ENCODE measurements around the gene EEPD1. TPM values are rescaled to one million over a fixed set of nuclear protein-coding genes. Genes with fewer than 3 reads are reported as not detected.

The EEPD1 gene
- total RNA-seq, 2 experiments from 2014 or later: 11.9 to 13.8 TPM

- Mint-ChIP-seq H3K36me3 (ENCODE audit: low read depth) (no peaks in the 10 kb centered on the region), H3K4me3 (no peak overlapping the region), H3K27me3 (no peaks in the 10 kb centered on the region), H3K9me3 (no peaks in the 10 kb centered on the region), H3K4me1 (peaks cover 28% of the 10 kb centered on the region), H3K27ac (no peak overlapping the region)
- DNase-seq: no peak
- ChIA-PET POLR2A (no interaction called here), CTCF (no interaction called here)
These were observed 56.2 kb downstream of the EEPD1 start for GRCh38 chr7:36208997-36209813.

- H3K27me3 Mint-ChIP-seq: no peaks in the 10 kb centered on the region
- H3K9me3 Mint-ChIP-seq: no peaks in the 10 kb centered on the region
- peaks cover 28% of the 10 kb centered on the region for H3K4me1 Mint-ChIP-seq
- no peak for DNase-seq
- ChIA-PET CTCF (no interaction called here), POLR2A (no interaction called here)
- H3K36me3 Mint-ChIP-seq (ENCODE audit: low read depth): no peaks in the 10 kb centered on the region
- no peak overlapping the region for H3K4me3 Mint-ChIP-seq
- H3K27ac Mint-ChIP-seq: no peak overlapping the region
These were observed 56.7 kb downstream of the EEPD1 start for GRCh38 chr7:36209814-36210183.

GRCh38 chr7:36210291-36210922 is 57.4 kb downstream of the EEPD1 start:
- Mint-ChIP-seq H3K36me3 (ENCODE audit: low read depth) (no peaks in the 10 kb centered on the region), H3K4me1 (peaks cover 28% of the 10 kb centered on the region), H3K27me3 (no peaks in the 10 kb centered on the region), H3K9me3 (no peaks in the 10 kb centered on the region), H3K4me3 (no peak overlapping the region), H3K27ac (no peak overlapping the region)
- no peak for DNase-seq
- POLR2A ChIA-PET: no interaction called here
- CTCF ChIA-PET: interaction anchor here (1.0 kb wide), 1 partner anchor 38 kb away, joined by 3 read pairs; no protein-coding TSS in a partner anchor

GRCh38 chr7:36214608-36215456 is 61.8 kb downstream of the EEPD1 start:
- no peak for DNase-seq
- H3K4me3 Mint-ChIP-seq: no peak overlapping the region
- H3K27me3 Mint-ChIP-seq: no peaks in the 10 kb centered on the region
- H3K36me3 Mint-ChIP-seq (ENCODE audit: low read depth): no peaks in the 10 kb centered on the region
- no peaks in the 10 kb centered on the region for H3K9me3 Mint-ChIP-seq
- ChIA-PET CTCF (no interaction called here), POLR2A (no interaction called here)
- no peak overlapping the region for H3K27ac Mint-ChIP-seq
- peaks cover under 1% of the 10 kb centered on the region for H3K4me1 Mint-ChIP-seq

GRCh38 chr7:36215457-36215765 is 62.4 kb downstream of the EEPD1 start:
- DNase-seq: no peak
- Mint-ChIP-seq H3K4me1 (no peaks in the 10 kb centered on the region), H3K9me3 (no peaks in the 10 kb centered on the region), H3K27ac (no peak overlapping the region), H3K36me3 (ENCODE audit: low read depth) (no peaks in the 10 kb centered on the region), H3K4me3 (no peak overlapping the region), H3K27me3 (no peaks in the 10 kb centered on the region)
- ChIA-PET POLR2A (interaction anchor here (0.6 kb wide), 1 partner anchor 177 kb away, joined by 3 read pairs; no protein-coding TSS in a partner anchor), CTCF (no interaction called here)

GRCh38 chr7:36216063-36216684 is 63.1 kb downstream of the EEPD1 start:
- Mint-ChIP-seq H3K27me3 (no peaks in the 10 kb centered on the region), H3K4me1 (no peaks in the 10 kb centered on the region), H3K36me3 (ENCODE audit: low read depth) (no peaks in the 10 kb centered on the region), H3K9me3 (no peaks in the 10 kb centered on the region), H3K4me3 (no peak overlapping the region), H3K27ac (no peak overlapping the region)
- POLR2A ChIA-PET: interaction anchor here (0.6 kb wide), 1 partner anchor 176 kb away, joined by 3 read pairs; no protein-coding TSS in a partner anchor
- no peak for DNase-seq
- CTCF ChIA-PET: no interaction called here

- H3K27me3 Mint-ChIP-seq: no peaks in the 10 kb centered on the region
- H3K4me1 Mint-ChIP-seq: no peaks in the 10 kb centered on the region
- CTCF ChIA-PET: no interaction called here
- DNase-seq: no peak
- POLR2A ChIA-PET: no interaction called here
- H3K9me3 Mint-ChIP-seq: no peaks in the 10 kb centered on the region
- H3K27ac Mint-ChIP-seq: no peak overlapping the region
- no peaks in the 10 kb centered on the region for H3K36me3 Mint-ChIP-seq (ENCODE audit: low read depth)
- H3K4me3 Mint-ChIP-seq: no peak overlapping the region
These were observed 64.3 kb downstream of the EEPD1 start for GRCh38 chr7:36217211-36217960.

- ChIA-PET POLR2A (no interaction called here), CTCF (no interaction called here)
- H3K36me3 Mint-ChIP-seq (ENCODE audit: low read depth): no peaks in the 10 kb centered on the region
- no peaks in the 10 kb centered on the region for H3K27me3 Mint-ChIP-seq
- H3K9me3 Mint-ChIP-seq: no peaks in the 10 kb centered on the region
- no peak for DNase-seq
- no peaks in the 10 kb centered on the region for H3K4me1 Mint-ChIP-seq
- no peak overlapping the region for H3K27ac Mint-ChIP-seq
- no peak overlapping the region for H3K4me3 Mint-ChIP-seq
These were observed 64.9 kb downstream of the EEPD1 start for GRCh38 chr7:36217961-36218284.

- Mint-ChIP-seq H3K4me3 (no peak overlapping the region), H3K9me3 (no peaks in the 10 kb centered on the region), H3K27me3 (no peaks in the 10 kb centered on the region), H3K4me1 (no peaks in the 10 kb centered on the region), H3K27ac (no peak overlapping the region), H3K36me3 (ENCODE audit: low read depth) (no peaks in the 10 kb centered on the region)
- POLR2A ChIA-PET: no interaction called here
- CTCF ChIA-PET: no interaction called here
- DNase-seq: no peak
These were observed 66.4 kb downstream of the EEPD1 start for GRCh38 chr7:36219429-36219828.

GRCh38 chr7:36223851-36224250 is 70.8 kb downstream of the EEPD1 start:
- Mint-ChIP-seq H3K36me3 (ENCODE audit: low read depth) (no peaks in the 10 kb centered on the region), H3K27me3 (no peaks in the 10 kb centered on the region), H3K9me3 (no peaks in the 10 kb centered on the region), H3K27ac (no peak overlapping the region), H3K4me1 (no peaks in the 10 kb centered on the region), H3K4me3 (no peak overlapping the region)
- POLR2A ChIA-PET: no interaction called here
- CTCF ChIA-PET: interaction anchor here (0.9 kb wide), 1 partner anchor 11 kb away, joined by 3 read pairs; no protein-coding TSS in a partner anchor
- no peak for DNase-seq

- POLR2A ChIA-PET: no interaction called here
- DNase-seq: no peak
These were observed 72.1 kb downstream of the EEPD1 start for GRCh38 chr7:36224934-36225858.

GRCh38 chr7:36226151-36226550 is 73.1 kb downstream of the EEPD1 start:
- Mint-ChIP-seq H3K9me3 (no peaks in the 10 kb centered on the region), H3K27ac (no peak overlapping the region), H3K27me3 (no peaks in the 10 kb centered on the region)

More at GRCh38 chr7:36224934-36225858, 72.1 kb downstream of the EEPD1 start:
- CTCF ChIA-PET: no interaction called here
- Mint-ChIP-seq H3K4me3 (no peak overlapping the region), H3K27me3 (no peaks in the 10 kb centered on the region), H3K9me3 (no peaks in the 10 kb centered on the region), H3K4me1 (no peaks in the 10 kb centered on the region), H3K36me3 (ENCODE audit: low read depth) (no peaks in the 10 kb centered on the region), H3K27ac (no peak overlapping the region)

More at GRCh38 chr7:36226151-36226550, 73.1 kb downstream of the EEPD1 start:
- no peak for DNase-seq
- Mint-ChIP-seq H3K4me3 (no peak overlapping the region), H3K36me3 (ENCODE audit: low read depth) (no peaks in the 10 kb centered on the region), H3K4me1 (no peaks in the 10 kb centered on the region)
- CTCF ChIA-PET: no interaction called here
- POLR2A ChIA-PET: no interaction called here
